Activated naive CD4-positive, alpha-beta T cell treated with anti-CD3 and anti-CD28 coated beads, Interleukin-2, amount 50 U/mL, for 24 hours (primary cell): ENCODE data around the gene RPH3AL.
"Not testable (repeated sequence)": the region's sequence is repeated elsewhere in the genome, so short reads cannot be mapped to it uniquely, and the experiment has no call there.

Experiments used
- H3K27ac Mint-ChIP-seq: one replicate; pipeline ENCODE4 v1.8.0; 2021; ENCODE audit warnings: mild to moderate bottlenecking, mixed read lengths
- H3K27me3 Mint-ChIP-seq: one replicate; pipeline ENCODE4 v1.8.0; 2021; ENCODE audit warnings: mixed read lengths
- H3K36me3 Mint-ChIP-seq: one replicate; pipeline ENCODE4 v1.8.0; 2021; ENCODE audit warnings: mixed read lengths
- H3K4me1 Mint-ChIP-seq: one replicate; pipeline ENCODE4 v1.8.0; 2021; ENCODE audit warnings: mixed read lengths
- H3K4me3 Mint-ChIP-seq: one replicate; pipeline ENCODE4 v1.8.0; 2021; ENCODE audit warnings: mild to moderate bottlenecking, mixed read lengths
- H3K9me3 Mint-ChIP-seq: one replicate; pipeline ENCODE4 v1.8.0; 2021; ENCODE audit warnings: mixed read lengths

Gene RPH3AL

GRCh38 chr17:235831-236640 lies 116.6 kb downstream of the RPH3AL start:
- no peaks in the 10 kb centered on the region for H3K4me1 Mint-ChIP-seq
- no peak overlapping the region for H3K27ac Mint-ChIP-seq
- no peak overlapping the region for H3K4me3 Mint-ChIP-seq
- no peaks in the 10 kb centered on the region for H3K36me3 Mint-ChIP-seq
- peaks cover 2% of the 10 kb centered on the region for H3K27me3 Mint-ChIP-seq
- H3K9me3 Mint-ChIP-seq, result no peaks in the 10 kb centered on the region

- H3K9me3 Mint-ChIP-seq, H3K36me3 Mint-ChIP-seq, H3K27me3 Mint-ChIP-seq, H3K4me1 Mint-ChIP-seq, H3K4me3 Mint-ChIP-seq, H3K27ac Mint-ChIP-seq: not testable (repeated sequence)
These were observed 117.4 kb downstream of the RPH3AL start for GRCh38 chr17:234994-235830.

GRCh38 chr17:234163-234993 lies 118.2 kb downstream of the RPH3AL start:
- H3K36me3 Mint-ChIP-seq, H3K4me3 Mint-ChIP-seq, H3K27ac Mint-ChIP-seq, H3K27me3 Mint-ChIP-seq, H3K9me3 Mint-ChIP-seq, H3K4me1 Mint-ChIP-seq: not testable (repeated sequence)

- Mint-ChIP-seq H3K4me3 (no peak overlapping the region), H3K9me3 (no peaks in the 10 kb centered on the region), H3K27me3 (peaks cover 2% of the 10 kb centered on the region), H3K36me3 (no peaks in the 10 kb centered on the region), H3K4me1 (no peaks in the 10 kb centered on the region), H3K27ac (no peak overlapping the region)
These were observed 119.1 kb downstream of the RPH3AL start for GRCh38 chr17:233473-233941.

- Mint-ChIP-seq H3K36me3 (no peaks in the 10 kb centered on the region), H3K4me1 (no peaks in the 10 kb centered on the region), H3K27me3 (peaks cover 2% of the 10 kb centered on the region), H3K27ac (no peak overlapping the region), H3K9me3 (no peaks in the 10 kb centered on the region), H3K4me3 (no peak overlapping the region)
These were observed 120.4 kb downstream of the RPH3AL start for GRCh38 chr17:231966-232807.

GRCh38 chr17:231191-231965 lies 121.2 kb downstream of the RPH3AL start:
- Mint-ChIP-seq H3K4me3 (no peak overlapping the region), H3K9me3 (no peaks in the 10 kb centered on the region), H3K27me3 (peaks cover 2% of the 10 kb centered on the region), H3K36me3 (no peaks in the 10 kb centered on the region), H3K4me1 (no peaks in the 10 kb centered on the region), H3K27ac (no peak overlapping the region)

GRCh38 chr17:230395-230770 lies 122.2 kb downstream of the RPH3AL start:
- H3K9me3 Mint-ChIP-seq, result no peaks in the 10 kb centered on the region
- H3K4me1 Mint-ChIP-seq, result no peaks in the 10 kb centered on the region
- peaks cover 2% of the 10 kb centered on the region for H3K27me3 Mint-ChIP-seq
- no peak overlapping the region for H3K27ac Mint-ChIP-seq
- no peaks in the 10 kb centered on the region for H3K36me3 Mint-ChIP-seq
- no peak overlapping the region for H3K4me3 Mint-ChIP-seq

GRCh38 chr17:229709-230394 lies 122.8 kb downstream of the RPH3AL start:
- Mint-ChIP-seq H3K36me3 (no peaks in the 10 kb centered on the region), H3K9me3 (no peaks in the 10 kb centered on the region), H3K27me3 (peaks cover 1% of the 10 kb centered on the region), H3K27ac (no peak overlapping the region), H3K4me1 (no peaks in the 10 kb centered on the region), H3K4me3 (no peak overlapping the region)

- H3K9me3 Mint-ChIP-seq, result no peaks in the 10 kb centered on the region
- H3K4me3 Mint-ChIP-seq, result no peak overlapping the region
- H3K27ac Mint-ChIP-seq, result no peak overlapping the region
- H3K36me3 Mint-ChIP-seq, result no peaks in the 10 kb centered on the region
- H3K4me1 Mint-ChIP-seq, result no peaks in the 10 kb centered on the region
- H3K27me3 Mint-ChIP-seq, result no peaks in the 10 kb centered on the region
These were observed 123.5 kb downstream of the RPH3AL start for GRCh38 chr17:228951-229708.

GRCh38 chr17:227946-228615 lies 124.5 kb downstream of the RPH3AL start:
- Mint-ChIP-seq H3K36me3 (no peaks in the 10 kb centered on the region), H3K9me3 (no peaks in the 10 kb centered on the region), H3K27me3 (no peaks in the 10 kb centered on the region), H3K27ac (no peak overlapping the region), H3K4me3 (no peak overlapping the region), H3K4me1 (no peaks in the 10 kb centered on the region)

GRCh38 chr17:227078-227945 lies 125.3 kb downstream of the RPH3AL start:
- Mint-ChIP-seq H3K36me3 (no peaks in the 10 kb centered on the region), H3K9me3 (no peaks in the 10 kb centered on the region), H3K27me3 (no peaks in the 10 kb centered on the region), H3K4me1 (no peaks in the 10 kb centered on the region), H3K27ac (no peak overlapping the region), H3K4me3 (no peak overlapping the region)
